ENCODE measurements around the gene CARD11. TPM values are rescaled to one million over a fixed set of nuclear protein-coding genes. Genes with fewer than 3 reads are reported as not detected.

Gene CARD11
- polyA plus RNA-seq, 1 of the 3 experiments (the other 2 are of a cell fraction), result not detected

DNA sequence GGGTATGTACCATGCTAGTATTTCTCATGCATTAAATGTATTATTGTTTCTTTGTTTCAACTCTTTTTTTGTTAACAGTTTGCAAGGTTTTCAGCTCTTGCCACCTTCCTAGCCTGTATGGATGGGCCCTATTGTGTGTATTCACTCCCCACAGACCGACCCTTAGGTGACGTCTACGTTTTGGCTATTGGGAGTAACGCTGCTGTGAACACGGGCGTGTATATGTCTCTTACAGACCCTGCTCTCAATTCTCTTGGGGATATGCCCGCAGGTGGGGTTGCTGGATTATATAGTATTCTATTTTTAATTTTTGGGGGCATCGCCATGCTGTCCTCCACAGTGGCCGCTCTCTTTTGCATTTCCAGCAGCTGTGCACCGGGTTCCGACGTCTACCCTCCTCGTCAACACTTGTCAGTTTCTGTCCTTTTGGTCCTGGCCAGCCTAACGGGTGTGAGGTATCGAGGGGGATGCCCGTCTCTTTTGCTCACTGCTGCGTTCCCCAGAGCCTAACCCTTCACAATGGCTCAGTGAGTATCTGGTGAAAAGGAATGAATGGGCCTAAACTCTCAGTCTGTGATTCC lies 135.5 kb downstream of the CARD11 start (continued):
- TF ChIP-seq REST (IDR thresholded peaks at IDR 0.05; ENCODE audit: low read depth, low read length), result no peak
- no peak for TF ChIP-seq RXRA (IDR thresholded peaks at IDR 0.05; ENCODE audit: borderline replicate concordance, low read depth)
- TF ChIP-seq NFIC (IDR thresholded peaks at IDR 0.05; ENCODE audit: borderline replicate concordance), result no peak

GRCh38 chr7:2906197-2906931 lies 137.3 kb downstream of the CARD11 start:
- H3K27ac ChIP-seq (ENCODE audit: low read depth in 2 of 2, low read length in 1 of 2), result no peak overlapping the region
- CTCF ChIA-PET, result interaction anchor here (1.2 to 1.8 kb wide), 2 partner anchors 14 to 15 kb away, joined by 3 to 5 read pairs; no protein-coding TSS in a partner anchor
- POLR2A ChIA-PET, result no interaction called here
- no peak overlapping the region for H3K9ac ChIP-seq
- H3K9me3 ChIP-seq, result no peaks in the 10 kb centered on the region
- H3K36me3 ChIP-seq (replicated peaks in 1 of 2; ENCODE audit: control insufficient read depth in 1 of 2, insufficient read depth in 2 of 2, low read length in 1 of 2), result no peaks in the 10 kb centered on the region
- H3K4me2 ChIP-seq, result no peak overlapping the region
- no peaks in the 10 kb centered on the region for H3K79me2 ChIP-seq (ENCODE audit: insufficient read depth)
- H3K9me2 ChIP-seq, result no peaks in the 10 kb centered on the region
- TF ChIP-seq SMC3 (IDR thresholded peaks at IDR 0.05; ENCODE audit: low read depth, low read length) (no peak), TEAD4 (IDR thresholded peaks at IDR 0.05; ENCODE audit: borderline replicate concordance, insufficient read depth) (no peak), MAX (IDR thresholded peaks at IDR 0.05; ENCODE audit: low read depth) (no peak), POLR2AphosphoS5 (IDR thresholded peaks at IDR 0.05; ENCODE audit: low read depth, low read length) (no peak), USF2 (IDR thresholded peaks at IDR 0.05; ENCODE audit: borderline replicate concordance, low read depth, low read length) (no peak), EP300 (IDR thresholded peaks at IDR 0.05; ENCODE audit: borderline replicate concordance in 1 of 2, low read depth in 1 of 2, low read length in 1 of 2) (no peak), GABPA (IDR thresholded peaks at IDR 0.05; ENCODE audit: low read depth) (no peak), JUND (IDR thresholded peaks at IDR 0.05) (no peak), SIN3A (IDR thresholded peaks at IDR 0.05; ENCODE audit: borderline replicate concordance, low read depth, low read length) (no peak), NRF1 (IDR thresholded peaks at IDR 0.05; ENCODE audit: low read depth, low read length) (no peak), RAD21 (IDR thresholded peaks at IDR 0.05; ENCODE audit: low read length) (no peak), TCF12 (IDR thresholded peaks at IDR 0.05) (no peak), RFX5 (IDR thresholded peaks at IDR 0.05; ENCODE audit: low read length) (no peak), MXI1 (IDR thresholded peaks at IDR 0.05; ENCODE audit: low read depth, low read length) (no peak), REST (IDR thresholded peaks at IDR 0.05; ENCODE audit: low read depth, low read length) (no peak), MEF2A (IDR thresholded peaks at IDR 0.05; ENCODE audit: borderline replicate concordance, low read depth) (no peak), RCOR1 (IDR thresholded peaks at IDR 0.05; ENCODE audit: low read length) (no peak), TAF1 (IDR thresholded peaks at IDR 0.05; ENCODE audit: borderline replicate concordance, low read depth, low read length) (no peak)
- TF ChIP-seq, protein P1, sequence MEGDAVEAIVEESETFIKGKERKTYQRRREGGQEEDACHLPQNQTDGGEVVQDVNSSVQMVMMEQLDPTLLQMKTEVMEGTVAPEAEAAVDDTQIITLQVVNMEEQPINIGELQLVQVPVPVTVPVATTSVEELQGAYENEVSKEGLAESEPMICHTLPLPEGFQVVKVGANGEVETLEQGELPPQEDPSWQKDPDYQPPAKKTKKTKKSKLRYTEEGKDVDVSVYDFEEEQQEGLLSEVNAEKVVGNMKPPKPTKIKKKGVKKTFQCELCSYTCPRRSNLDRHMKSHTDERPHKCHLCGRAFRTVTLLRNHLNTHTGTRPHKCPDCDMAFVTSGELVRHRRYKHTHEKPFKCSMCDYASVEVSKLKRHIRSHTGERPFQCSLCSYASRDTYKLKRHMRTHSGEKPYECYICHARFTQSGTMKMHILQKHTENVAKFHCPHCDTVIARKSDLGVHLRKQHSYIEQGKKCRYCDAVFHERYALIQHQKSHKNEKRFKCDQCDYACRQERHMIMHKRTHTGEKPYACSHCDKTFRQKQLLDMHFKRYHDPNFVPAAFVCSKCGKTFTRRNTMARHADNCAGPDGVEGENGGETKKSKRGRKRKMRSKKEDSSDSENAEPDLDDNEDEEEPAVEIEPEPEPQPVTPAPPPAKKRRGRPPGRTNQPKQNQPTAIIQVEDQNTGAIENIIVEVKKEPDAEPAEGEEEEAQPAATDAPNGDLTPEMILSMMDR (IDR thresholded peaks at IDR 0.05), result no peak
- 78% methylated on average over 33 of the region's 39 CpGs for WGBS (ENCODE audit: low lambda C conversion rate)
- H3F3A ChIP-seq (replicated peaks; ENCODE audit: insufficient read depth), result no peaks in the 10 kb centered on the region
- DNase-seq, result no peak
- no peaks in the 10 kb centered on the region for H4K20me1 ChIP-seq (ENCODE audit: insufficient read depth)
- no peak overlapping the region for H3K4me3 ChIP-seq (ENCODE audit: low read depth in 2 of 2, low read length in 1 of 2)
- no peaks in the 10 kb centered on the region for H3K4me1 ChIP-seq (ENCODE audit: control insufficient read depth in 1 of 2, insufficient read depth in 2 of 2, low read depth in 1 of 2, low read length in 1 of 2)
- H3K27me3 ChIP-seq (ENCODE audit: insufficient read depth), result 0 out of 2 replicates have a peak, but pooled peaks cover 6% of the 10 kb centered on the region
- no peak overlapping the region for H2AFZ ChIP-seq (ENCODE audit: low read depth)

Data from SK-N-SH (cell line).